Effector CD4-positive, alpha-beta T cell (primary cell): ENCODE results near the gene KRTAP17-1. TPM values are rescaled to one million over a fixed set of nuclear protein-coding genes. Genes with fewer than 3 reads are reported as not detected.
"Not testable (repeated sequence)": the region's sequence is repeated elsewhere in the genome, so short reads cannot be mapped to it uniquely, and the experiment has no call there.

Source experiments
- DNase-seq: peaks from one replicate; pipeline ENCODE4 v3.0.0-alpha.2; 2020
- total RNA-seq: gene quantifications from one replicate; lab custom pipeline; 2026; lab: John Stamatoyannopoulos, UW

Gene KRTAP17-1
- total RNA-seq: not detected

GRCh38 chr17:41315204-41315794 lies at the start of gene KRTAP17-1:
Gene KRTAP17-1 (minus strand): TSS chr17:41315710. CDS start chr17:41315650, 60 bp downstream.
- DNase-seq: no peak

- DNase-seq: no peak
These were observed 48.4 kb upstream of the KRTAP17-1 start for GRCh38 chr17:41363881-41364280.

- no peak for DNase-seq
These were observed 44.9 kb upstream of the KRTAP17-1 start for GRCh38 chr17:41360296-41360995.

- DNase-seq: no peak
These were observed 39.0 kb upstream of the KRTAP17-1 start for GRCh38 chr17:41354536-41354935.

GRCh38 chr17:41352597-41353366 lies 37.3 kb upstream of the KRTAP17-1 start:
- DNase-seq: no peak

- DNase-seq: no peak
These were observed 35.7 kb upstream of the KRTAP17-1 start for GRCh38 chr17:41351177-41351576.

- DNase-seq: not testable (repeated sequence)
These were observed 34.9 kb upstream of the KRTAP17-1 start, which contains the start of gene KRT33A for GRCh38 chr17:41350381-41350878. Gene KRT33A (minus strand): TSS chr17:41350828. CDS start chr17:41350767, 61 bp downstream.

- no peak for DNase-seq
These were observed 32.6 kb upstream of the KRTAP17-1 start for GRCh38 chr17:41347869-41348760.

GRCh38 chr17:41346421-41346820 lies 30.9 kb upstream of the KRTAP17-1 start:
- DNase-seq: not testable (repeated sequence)

GRCh38 chr17:41345992-41346391 lies 30.5 kb upstream of the KRTAP17-1 start:
- no peak for DNase-seq

GRCh38 chr17:41343029-41343428 lies 27.5 kb upstream of the KRTAP17-1 start:
- DNase-seq: no peak

GRCh38 chr17:41340934-41341861 lies 25.7 kb upstream of the KRTAP17-1 start:
- peak; percentile 43 for DNase-seq

GRCh38 chr17:41340494-41340893 lies 25.0 kb upstream of the KRTAP17-1 start:
- DNase-seq: no peak

- no peak for DNase-seq
These were observed 24.2 kb upstream of the KRTAP17-1 start for GRCh38 chr17:41339571-41340172.

GRCh38 chr17:41338961-41339485 lies 23.5 kb upstream of the KRTAP17-1 start:
- peak; percentile 54 for DNase-seq

- DNase-seq: no peak
These were observed 20.2 kb upstream of the KRTAP17-1 start for GRCh38 chr17:41335747-41336146.

GRCh38 chr17:41334385-41335305 lies 19.1 kb upstream of the KRTAP17-1 start:
- no peak for DNase-seq

GRCh38 chr17:41333836-41334235 lies 18.3 kb upstream of the KRTAP17-1 start:
- no peak for DNase-seq

GRCh38 chr17:41333098-41333497 lies 17.6 kb upstream of the KRTAP17-1 start:
- DNase-seq: no peak
